Panc1 (cell line): Measurements from ENCODE around the gene FAM107B. TPM values are rescaled to one million over a fixed set of nuclear protein-coding genes. Genes with fewer than 3 reads are reported as not detected.

Source experiments
- ATAC-seq: fragments of 200-7000 bp; cut with Tn5 transposase; 2 replicates; pipeline ENCODE4 v1.9.1; 2020; ENCODE audit warnings: mild to moderate bottlenecking, moderate library complexity
- BruUV-seq: library from RNA; stranded (reverse); fragments of 400-500 nt; replicated peaks from 2 replicates; lab custom pipeline; 2021; lab: Mats Ljungman, UMichigan
- CTCF ChIA-PET: fragments of 300-600 bp; sonication (Branson Sonifier 250); formaldehyde crosslinking; loops from one replicate; lab custom pipeline; 2022; ENCODE audit warnings: antibody characterized with exemption; lab: Charles Lee
- POLR2A ChIA-PET: fragments of 300-600 bp; sonication (Branson Sonifier 250); formaldehyde crosslinking; loops from one replicate; lab custom pipeline; 2022; ENCODE audit warnings: antibody characterized with exemption; lab: Charles Lee
- DNase-seq: peaks from one replicate; pipeline ENCODE4 v3.0.0-alpha.2; 2010; ENCODE audit warnings: low read depth, low spot score
- H3K27ac ChIP-seq: 2 replicates; pipeline ENCODE4 v1.5.1; 2011; ENCODE audit warnings: mild to moderate bottlenecking, low read length, inconsistent platforms
- H3K27me3 ChIP-seq: fragments of 200-500 bp; sonication (Bioruptor generic); 2 replicates; pipeline ENCODE4 v1.6.0; 2014; ENCODE audit warnings: low read length, inconsistent platforms; ENCODE audit not compliant: control insufficient read depth, insufficient read depth
- H3K36me3 ChIP-seq: fragments of 200-500 bp; sonication (Bioruptor generic); 2 replicates; pipeline ENCODE4 v1.5.1; 2014; ENCODE audit warnings: inconsistent platforms, mild to moderate bottlenecking, low read length, moderate library complexity; ENCODE audit not compliant: control insufficient read depth, insufficient read depth
- H3K4me1 ChIP-seq: 2 replicates; pipeline ENCODE4 v1.5.1; 2011; ENCODE audit warnings: inconsistent platforms, mild to moderate bottlenecking, low read length, moderate library complexity; ENCODE audit not compliant: control insufficient read depth, insufficient read depth
- H3K4me3 ChIP-seq, 2 experiments: 2 replicates each; pipeline ENCODE4 v1.5.1; 2011 to 2012; ENCODE audit warnings: low read depth in 2 of 2, low read length in 2 of 2, mild to moderate bottlenecking in 2 of 2, inconsistent platforms in 1 of 2, moderate library complexity in 1 of 2
- H3K9me3 ChIP-seq: fragments of 200-500 bp; sonication (Bioruptor generic); 2 replicates; pipeline ENCODE4 v1.5.1; 2014; ENCODE audit warnings: low read depth, mild to moderate bottlenecking, inconsistent platforms, low read length, moderate library complexity; ENCODE audit not compliant: control insufficient read depth, insufficient read depth
- CTCF ChIP-seq: fragments of 450-650 bp; IDR thresholded peaks from 2 replicates; pipeline ENCODE4 v1.5.1; 2017; ENCODE audit warnings: mild to moderate bottlenecking
- POLR2AphosphoS5 ChIP-seq: IDR thresholded peaks from 2 replicates; pipeline ENCODE4 v1.6.1; 2012; ENCODE audit warnings: mild to moderate bottlenecking, low read depth, low read length, moderate library complexity
- REST ChIP-seq, 2 experiments: IDR thresholded peaks; 2 replicates each; pipeline ENCODE4 v1.6.1; 2011 to 2012; ENCODE audit warnings: low read depth in 2 of 2, control low read depth in 1 of 2, low read length in 1 of 2, mild to moderate bottlenecking in 1 of 2, moderate library complexity in 1 of 2; ENCODE audit not compliant: insufficient read depth in 1 of 2
- SIN3A ChIP-seq: IDR thresholded peaks from 2 replicates; pipeline ENCODE4 v1.6.1; 2012; ENCODE audit warnings: low read depth, mild to moderate bottlenecking, low read length, moderate library complexity, borderline replicate concordance; ENCODE audit not compliant: insufficient read depth
- TCF7L2 ChIP-seq: IDR thresholded peaks from 2 replicates; pipeline ENCODE4 v1.6.1; 2011; ENCODE audit warnings: mild to moderate bottlenecking, low read depth, low read length, inconsistent platforms
- in situ Hi-C: cut with HindIII; loops from 2 replicates; pipeline ENCODE4 v1.10.0; 2016; ENCODE audit warnings: low sequenced_read_pairs, low pct_unique_long_range_greater_than_20kb
- intact Hi-C: fragments of 100-400 bp; cut with micrococcal nuclease; formaldehyde crosslinking; loops from one replicate; pipeline ENCODE4 v1.10.0; 2022; ENCODE audit not compliant: unreplicated experiment
- total RNA-seq: library from RNA; stranded (reverse); gene quantifications from one replicate; pipeline ENCODE4 v1.2.1, GENCODE V29; 2021; ENCODE audit not compliant: unreplicated experiment

FAM107B gene
- total RNA-seq, 1 experiment from 2014 or later: 13.4 TPM

- Histone ChIP-seq H3K9me3 (no peaks in the 10 kb centered on the region), H3K4me1 (no peaks in the 10 kb centered on the region), H3K36me3 (no peaks in the 10 kb centered on the region), H3K27me3 (no peaks in the 10 kb centered on the region), H3K4me3 (no peak overlapping the region), H3K27ac (no peak overlapping the region)
- no peak for DNase-seq
- ChIA-PET CTCF (interaction anchor here (0.7 kb wide), 1 partner anchor 381 kb away, joined by 3 read pairs; no protein-coding TSS in a partner anchor), POLR2A (interaction anchor here (0.6 kb wide), 1 partner anchor 49 kb away, joined by 3 read pairs; no protein-coding TSS in a partner anchor)
- no TSS peak for BruUV-seq
- TF ChIP-seq REST (IDR thresholded peaks at IDR 0.05; ENCODE audit: insufficient read depth in 1 of 2, low read depth in 2 of 2, low read length in 1 of 2): no peak
- no peak for TF ChIP-seq SIN3A
- TF ChIP-seq TCF7L2: no peak
- no peak for TF ChIP-seq POLR2AphosphoS5
- no peak for TF ChIP-seq CTCF
- intact Hi-C loops: no loop called here
- no peak for ATAC-seq
- in situ Hi-C loops: no loop called here
These were observed 212.2 kb downstream of the FAM107B start for GRCh38 chr10:14562218-14563075.

- H3K36me3 ChIP-seq: no peaks in the 10 kb centered on the region
- H3K4me3 ChIP-seq: no peak overlapping the region
- no peak for DNase-seq
- no peaks in the 10 kb centered on the region for H3K9me3 ChIP-seq
- CTCF ChIA-PET: no interaction called here
- H3K27ac ChIP-seq: no peak overlapping the region
- no TSS peak for BruUV-seq
- no peak for TF ChIP-seq REST (IDR thresholded peaks at IDR 0.05; ENCODE audit: insufficient read depth in 1 of 2, low read depth in 2 of 2, low read length in 1 of 2)
- TF ChIP-seq TCF7L2: no peak
- TF ChIP-seq SIN3A: no peak
- no peak for TF ChIP-seq CTCF
- no peak for TF ChIP-seq POLR2AphosphoS5
- intact Hi-C loops: no loop called here
- ATAC-seq: no peak
- in situ Hi-C loops: no loop called here
- POLR2A ChIA-PET: interaction anchor here (0.6 kb wide), 1 partner anchor 1023 kb away, joined by 3 read pairs; no protein-coding TSS in a partner anchor
- no peaks in the 10 kb centered on the region for H3K27me3 ChIP-seq
- H3K4me1 ChIP-seq: no peaks in the 10 kb centered on the region
These were observed 213.6 kb downstream of the FAM107B start for GRCh38 chr10:14560791-14561765.
